ENCODE data around the gene SFMBT2.
"Not testable (repeated sequence)": the region's sequence is repeated elsewhere in the genome, so short reads cannot be mapped to it uniquely, and the experiment has no call there.

The SFMBT2 gene

GRCh38 chr10:7225133-7225532 is 185.7 kb downstream of the SFMBT2 start:
- Histone ChIP-seq H3K9me3 (ENCODE audit: control insufficient read depth in 2 of 2, low read length in 2 of 2) (peaks cover 8 to 9% of the 10 kb centered on the region in 2 donors), H3K27me3 (ENCODE audit: control insufficient read depth in 1 of 2, insufficient read depth in 2 of 2, low read length in 2 of 2) (no peaks in the 10 kb centered on the region), H3K9ac (ENCODE audit: low read length in 2 of 2) (no peak overlapping the region), H3K4me1 (ENCODE audit: control insufficient read depth, insufficient read depth, low read length) (no peaks in the 10 kb centered on the region), H3K27ac (ENCODE audit: low read length) (no peak overlapping the region), H3K4me3 (ENCODE audit: low read length in 2 of 2) (no peak overlapping the region), H3K36me3 (ENCODE audit: control insufficient read depth in 2 of 2, insufficient read depth in 2 of 2, low read length in 2 of 2) (peaks cover 7 to 18% of the 10 kb centered on the region in 2 donors)

- peaks cover 0 to 4% of the 10 kb centered on the region in 2 donors for H3K36me3 ChIP-seq (ENCODE audit: control insufficient read depth in 2 of 2, insufficient read depth in 2 of 2, low read length in 2 of 2)
- no peaks in the 10 kb centered on the region for H3K27me3 ChIP-seq (ENCODE audit: control insufficient read depth in 1 of 2, insufficient read depth in 2 of 2, low read length in 2 of 2)
- H3K9ac ChIP-seq (ENCODE audit: low read length in 2 of 2), result no peak overlapping the region
- H3K4me3 ChIP-seq (ENCODE audit: low read length in 2 of 2), result no peak overlapping the region
- peaks cover 4% of the 10 kb centered on the region in 2 donors for H3K9me3 ChIP-seq (ENCODE audit: control insufficient read depth in 2 of 2, low read length in 2 of 2)
- no peaks in the 10 kb centered on the region for H3K4me1 ChIP-seq (ENCODE audit: control insufficient read depth, insufficient read depth, low read length)
- H3K27ac ChIP-seq (ENCODE audit: low read length), result no peak overlapping the region
Observed at GRCh38 chr10:7218968-7219367, 191.9 kb downstream of the SFMBT2 start.

GRCh38 chr10:7212696-7213095 is 198.1 kb downstream of the SFMBT2 start:
- not testable (repeated sequence) for H3K4me3 ChIP-seq (ENCODE audit: low read length in 2 of 2); H3K27me3 ChIP-seq (ENCODE audit: control insufficient read depth in 1 of 2, insufficient read depth in 2 of 2, low read length in 2 of 2); H3K27ac ChIP-seq (ENCODE audit: low read length); H3K9me3 ChIP-seq (ENCODE audit: control insufficient read depth in 2 of 2, low read length in 2 of 2); H3K4me1 ChIP-seq (ENCODE audit: control insufficient read depth, insufficient read depth, low read length); H3K9ac ChIP-seq (ENCODE audit: low read length in 2 of 2)
- peaks cover 0 to 11% of the 10 kb centered on the region in 2 donors for H3K36me3 ChIP-seq (ENCODE audit: control insufficient read depth in 2 of 2, insufficient read depth in 2 of 2, low read length in 2 of 2)

GRCh38 chr10:7211857-7212577 is 198.8 kb downstream of the SFMBT2 start:
- no peaks in the 10 kb centered on the region for H3K4me1 ChIP-seq (ENCODE audit: control insufficient read depth, insufficient read depth, low read length)
- H3K27ac ChIP-seq (ENCODE audit: low read length), result no peak overlapping the region
- peaks cover 0 to 11% of the 10 kb centered on the region in 2 donors for H3K36me3 ChIP-seq (ENCODE audit: control insufficient read depth in 2 of 2, insufficient read depth in 2 of 2, low read length in 2 of 2)
- H3K9ac ChIP-seq (ENCODE audit: low read length in 2 of 2), result no peak overlapping the region
- H3K27me3 ChIP-seq (ENCODE audit: control insufficient read depth in 1 of 2, insufficient read depth in 2 of 2, low read length in 2 of 2), result no peaks in the 10 kb centered on the region
- H3K9me3 ChIP-seq (ENCODE audit: control insufficient read depth in 2 of 2, low read length in 2 of 2), result no peaks in the 10 kb centered on the region
- H3K4me3 ChIP-seq (ENCODE audit: low read length in 2 of 2), result no peak overlapping the region

DNA sequence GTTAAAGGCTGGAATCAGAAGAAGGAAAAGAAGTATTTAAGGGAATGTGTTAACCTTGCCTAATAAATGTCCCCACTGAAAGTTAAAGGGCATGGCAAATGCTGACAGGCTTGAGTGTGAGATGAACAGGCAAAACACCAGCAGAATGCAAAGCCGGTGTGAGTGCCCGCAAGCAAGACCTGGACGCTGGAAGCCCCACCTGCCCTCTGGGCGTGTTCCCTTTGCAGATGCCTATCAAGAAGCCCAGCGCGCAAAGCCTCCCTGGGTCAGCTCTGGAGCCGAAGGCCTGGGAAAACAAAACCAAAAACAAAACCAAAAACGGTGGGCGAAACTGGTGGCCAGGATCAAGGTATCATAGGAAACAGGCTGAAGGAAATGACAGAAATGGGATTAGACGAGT is 200.3 kb downstream of the SFMBT2 start:
- Histone ChIP-seq H3K4me1 (ENCODE audit: control insufficient read depth, insufficient read depth, low read length) (no peaks in the 10 kb centered on the region), H3K4me3 (ENCODE audit: low read length in 2 of 2) (no peak overlapping the region), H3K9ac (ENCODE audit: low read length in 2 of 2) (no peak overlapping the region), H3K36me3 (ENCODE audit: control insufficient read depth in 2 of 2, insufficient read depth in 2 of 2, low read length in 2 of 2) (peaks cover 0 to 11% of the 10 kb centered on the region in 2 donors), H3K9me3 (ENCODE audit: control insufficient read depth in 2 of 2, low read length in 2 of 2) (no peaks in the 10 kb centered on the region), H3K27ac (ENCODE audit: low read length) (no peak overlapping the region), H3K27me3 (ENCODE audit: control insufficient read depth in 1 of 2, insufficient read depth in 2 of 2, low read length in 2 of 2) (no peaks in the 10 kb centered on the region)

DNA sequence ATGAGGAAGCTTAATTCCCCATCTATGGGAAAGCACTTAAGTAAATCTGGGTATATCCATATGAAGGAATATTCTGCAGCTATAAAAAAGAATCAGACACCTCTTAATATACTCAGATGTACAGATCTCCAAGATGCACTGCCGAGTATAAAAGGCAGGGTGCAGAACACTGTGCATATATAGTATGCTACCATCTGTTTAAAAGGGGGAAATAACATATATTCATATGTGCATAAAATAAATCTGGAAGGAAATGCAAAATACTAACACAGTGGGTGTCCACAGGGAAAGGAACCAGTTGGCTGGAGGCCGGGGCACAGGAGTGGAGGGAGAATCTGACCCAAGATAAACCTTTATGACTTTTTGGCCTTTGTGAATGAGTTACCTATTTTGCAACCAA is 201.4 kb downstream of the SFMBT2 start:
- Histone ChIP-seq H3K4me3 (ENCODE audit: low read length in 2 of 2) (no peak overlapping the region), H3K9ac (ENCODE audit: low read length in 2 of 2) (no peak overlapping the region), H3K27me3 (ENCODE audit: control insufficient read depth in 1 of 2, insufficient read depth in 2 of 2, low read length in 2 of 2) (no peaks in the 10 kb centered on the region), H3K4me1 (ENCODE audit: control insufficient read depth, insufficient read depth, low read length) (no peaks in the 10 kb centered on the region), H3K36me3 (ENCODE audit: control insufficient read depth in 2 of 2, insufficient read depth in 2 of 2, low read length in 2 of 2) (peaks cover 0 to 11% of the 10 kb centered on the region in 2 donors), H3K9me3 (ENCODE audit: control insufficient read depth in 2 of 2, low read length in 2 of 2) (no peaks in the 10 kb centered on the region), H3K27ac (ENCODE audit: low read length) (no peak overlapping the region)

DNA sequence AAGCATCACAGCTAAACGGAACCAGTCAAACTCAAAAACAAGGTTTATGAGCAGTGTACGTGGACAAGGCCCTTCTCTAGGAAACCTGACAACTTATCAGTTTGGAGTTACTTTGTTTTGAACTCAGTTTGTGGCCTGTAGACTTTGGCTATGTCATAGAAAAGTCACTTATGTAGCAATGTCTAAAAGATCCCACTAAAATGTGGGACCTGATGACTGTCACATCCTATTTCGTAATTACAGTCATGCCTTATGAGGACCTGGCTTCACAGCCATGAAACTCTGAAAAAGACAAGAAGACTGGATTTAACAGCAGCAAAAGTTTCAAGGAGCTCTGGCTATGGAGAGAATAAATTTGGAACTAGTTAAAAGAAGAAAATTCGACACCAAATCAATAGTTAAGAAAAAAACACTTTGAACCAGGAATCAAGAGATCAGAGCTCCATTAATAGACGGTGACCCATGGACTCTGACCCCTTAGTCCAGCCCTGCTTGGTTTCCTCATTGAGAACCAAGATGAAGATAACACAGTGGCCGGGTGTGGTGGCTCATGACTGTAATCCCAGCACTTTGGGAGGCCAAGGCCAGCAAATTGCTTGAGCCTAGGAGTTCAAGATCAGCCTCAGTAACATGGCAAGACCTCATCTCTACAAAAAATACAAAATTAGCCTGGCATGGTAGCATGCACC is 204.3 kb downstream of the SFMBT2 start:
- H3K4me3 ChIP-seq (ENCODE audit: low read length in 2 of 2), result no peak overlapping the region
- H3K27ac ChIP-seq (ENCODE audit: low read length), result no peak overlapping the region
- H3K9ac ChIP-seq (ENCODE audit: low read length in 2 of 2), result no peak overlapping the region

DNA sequence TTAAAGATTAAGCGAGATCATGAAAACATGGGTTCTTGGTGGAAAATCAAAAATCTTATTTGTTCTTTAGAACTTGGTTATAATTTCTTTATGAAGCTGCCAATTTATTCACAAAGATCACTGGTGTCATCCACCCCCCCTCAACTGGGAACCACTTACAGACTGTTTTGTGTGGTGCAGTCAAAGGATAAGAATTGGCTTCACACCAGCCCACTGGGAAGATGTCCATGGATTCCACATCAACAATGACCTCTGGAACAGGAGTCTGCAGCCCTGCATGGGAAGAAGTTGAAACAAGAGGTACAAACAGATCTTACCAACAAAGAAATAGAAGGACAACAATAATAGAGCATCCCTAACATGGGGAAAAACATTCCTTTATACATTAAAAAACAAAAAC is 205.2 kb downstream of the SFMBT2 start:
- Histone ChIP-seq H3K36me3 (ENCODE audit: control insufficient read depth in 2 of 2, insufficient read depth in 2 of 2, low read length in 2 of 2) (peaks cover 0 to 9% of the 10 kb centered on the region in 2 donors), H3K9ac (ENCODE audit: low read length in 2 of 2) (no peak overlapping the region), H3K27ac (ENCODE audit: low read length) (no peak overlapping the region), H3K9me3 (ENCODE audit: control insufficient read depth in 2 of 2, low read length in 2 of 2) (no peaks in the 10 kb centered on the region), H3K27me3 (ENCODE audit: control insufficient read depth in 1 of 2, insufficient read depth in 2 of 2, low read length in 2 of 2) (no peaks in the 10 kb centered on the region), H3K4me1 (ENCODE audit: control insufficient read depth, insufficient read depth, low read length) (no peaks in the 10 kb centered on the region), H3K4me3 (ENCODE audit: low read length in 2 of 2) (no peak overlapping the region)

More for the DNA sequence above, 204.3 kb downstream of the SFMBT2 start:
- Histone ChIP-seq H3K36me3 (ENCODE audit: control insufficient read depth in 2 of 2, insufficient read depth in 2 of 2, low read length in 2 of 2) (peaks cover 0 to 9% of the 10 kb centered on the region in 2 donors), H3K9me3 (ENCODE audit: control insufficient read depth in 2 of 2, low read length in 2 of 2) (no peaks in the 10 kb centered on the region), H3K27me3 (ENCODE audit: control insufficient read depth in 1 of 2, insufficient read depth in 2 of 2, low read length in 2 of 2) (no peaks in the 10 kb centered on the region), H3K4me1 (ENCODE audit: control insufficient read depth, insufficient read depth, low read length) (no peaks in the 10 kb centered on the region)

- peaks cover 2 to 10% of the 10 kb centered on the region in 2 donors for H3K36me3 ChIP-seq (ENCODE audit: control insufficient read depth in 2 of 2, insufficient read depth in 2 of 2, low read length in 2 of 2)
- H3K9ac ChIP-seq (ENCODE audit: low read length in 2 of 2), result no peak overlapping the region
- H3K27me3 ChIP-seq (ENCODE audit: control insufficient read depth in 1 of 2, insufficient read depth in 2 of 2, low read length in 2 of 2), result no peaks in the 10 kb centered on the region
- no peaks in the 10 kb centered on the region for H3K9me3 ChIP-seq (ENCODE audit: control insufficient read depth in 2 of 2, low read length in 2 of 2)
- H3K4me1 ChIP-seq (ENCODE audit: control insufficient read depth, insufficient read depth, low read length), result no peaks in the 10 kb centered on the region
- no peak overlapping the region for H3K4me3 ChIP-seq (ENCODE audit: low read length in 2 of 2)
- H3K27ac ChIP-seq (ENCODE audit: low read length), result no peak overlapping the region
Observed at GRCh38 chr10:7202793-7203355, 208.0 kb downstream of the SFMBT2 start.

GRCh38 chr10:7199152-7199760 is 211.6 kb downstream of the SFMBT2 start:
- Histone ChIP-seq H3K9me3 (ENCODE audit: control insufficient read depth in 2 of 2, low read length in 2 of 2) (peaks cover 0 to 9% of the 10 kb centered on the region in 2 donors), H3K9ac (ENCODE audit: low read length in 2 of 2) (no peak overlapping the region), H3K36me3 (ENCODE audit: control insufficient read depth in 2 of 2, insufficient read depth in 2 of 2, low read length in 2 of 2) (peaks cover 6 to 31% of the 10 kb centered on the region in 2 donors), H3K27me3 (ENCODE audit: control insufficient read depth in 1 of 2, insufficient read depth in 2 of 2, low read length in 2 of 2) (no peaks in the 10 kb centered on the region), H3K27ac (ENCODE audit: low read length) (no peak overlapping the region), H3K4me3 (ENCODE audit: low read length in 2 of 2) (no peak overlapping the region), H3K4me1 (ENCODE audit: control insufficient read depth, insufficient read depth, low read length) (no peaks in the 10 kb centered on the region)
